HG03439 (cell line): ENCODE results near the gene RASSF5.
"Not testable (repeated sequence)": the region's sequence is repeated elsewhere in the genome, so short reads cannot be mapped to it uniquely, and the experiment has no call there.

Experiments used
- ATAC-seq: cut with Tn5 transposase; IDR thresholded peaks from one replicate; pipeline ENCODE4 v1.9.1; 2021; ENCODE audit warnings: mild to moderate bottlenecking, moderate library complexity; ENCODE audit not compliant: unreplicated experiment

Gene RASSF5

DNA sequence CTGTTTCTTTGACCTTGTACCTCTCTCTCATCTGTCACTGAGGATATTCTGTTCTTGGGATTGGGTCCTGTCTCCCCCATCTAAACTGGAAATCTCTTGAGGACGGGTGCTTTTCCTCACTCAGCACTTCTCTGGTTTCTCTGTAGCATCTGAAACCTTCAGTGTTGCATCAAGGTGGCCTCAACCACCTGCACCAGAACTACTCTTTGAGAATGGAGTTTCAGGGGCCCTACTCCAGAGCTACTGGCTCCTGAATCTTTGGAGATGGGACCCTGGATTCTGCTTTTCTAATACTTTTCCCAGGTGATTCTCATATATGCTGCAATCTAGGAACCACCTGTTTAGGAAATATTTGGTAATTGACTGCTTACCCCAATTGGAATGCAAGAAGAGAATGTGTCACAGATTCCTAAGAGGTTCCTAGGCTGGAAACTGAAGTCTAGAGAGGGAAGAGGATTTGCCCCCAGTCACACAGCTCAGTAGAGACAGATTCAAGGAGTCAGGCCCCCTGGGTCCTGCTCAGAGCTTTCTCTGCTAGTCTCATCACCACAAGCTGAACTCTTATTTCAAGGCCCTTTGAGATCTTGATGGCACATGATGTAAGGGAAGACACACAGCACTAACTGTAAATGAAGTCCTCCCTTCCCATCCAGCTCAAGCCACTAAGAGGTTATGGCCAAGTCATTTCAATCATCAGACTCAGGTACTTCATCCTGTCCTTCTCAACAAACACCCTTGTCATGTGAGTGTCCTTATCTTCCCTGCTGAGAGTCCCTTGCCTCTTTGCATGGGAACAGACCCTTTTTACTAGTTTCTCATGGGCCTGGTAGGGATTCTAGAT is 56.3 kb downstream of the RASSF5 start:
- peak; percentile 31 for ATAC-seq

DNA sequence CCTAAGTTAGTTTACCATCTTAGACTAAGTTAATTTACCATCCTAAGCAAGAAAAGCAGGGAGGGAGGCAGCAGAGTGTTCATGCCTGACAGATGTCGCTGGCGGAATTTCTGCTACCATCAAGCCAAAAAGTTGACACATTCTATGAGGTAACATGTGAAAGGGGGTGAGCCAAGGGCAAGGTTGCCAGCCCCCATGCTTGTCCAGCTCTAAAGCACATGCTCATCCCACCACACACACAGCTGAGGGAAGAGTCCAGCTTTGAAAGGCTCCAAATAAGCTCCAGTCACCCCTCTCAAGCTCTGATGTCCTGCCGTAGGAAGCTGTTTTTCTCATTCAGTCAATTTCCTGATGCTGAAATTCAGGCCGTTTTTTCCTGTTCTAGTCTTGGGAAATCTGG is 58.7 kb downstream of the RASSF5 start:
- no peak for ATAC-seq

DNA sequence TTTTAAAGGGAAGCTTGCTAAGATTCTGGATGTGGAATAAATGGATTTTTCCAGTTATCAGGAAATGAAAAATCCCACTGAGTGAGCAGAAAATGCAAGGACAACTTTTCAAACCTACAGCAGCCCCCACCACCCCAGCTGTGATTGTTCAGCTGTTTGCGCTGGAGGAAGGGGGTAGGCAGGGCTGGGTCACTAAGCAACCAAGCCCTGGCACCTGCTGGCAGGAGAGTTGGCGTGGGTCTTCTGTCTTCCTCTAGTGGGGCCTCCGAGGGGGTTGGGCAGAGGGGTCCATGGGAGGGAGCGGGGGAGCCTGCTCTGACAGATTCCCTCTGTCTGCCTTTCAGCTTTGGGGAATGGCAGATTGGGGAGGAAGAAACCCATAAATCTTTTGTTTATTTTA is 59.7 kb downstream of the RASSF5 start:
- no peak for ATAC-seq

DNA sequence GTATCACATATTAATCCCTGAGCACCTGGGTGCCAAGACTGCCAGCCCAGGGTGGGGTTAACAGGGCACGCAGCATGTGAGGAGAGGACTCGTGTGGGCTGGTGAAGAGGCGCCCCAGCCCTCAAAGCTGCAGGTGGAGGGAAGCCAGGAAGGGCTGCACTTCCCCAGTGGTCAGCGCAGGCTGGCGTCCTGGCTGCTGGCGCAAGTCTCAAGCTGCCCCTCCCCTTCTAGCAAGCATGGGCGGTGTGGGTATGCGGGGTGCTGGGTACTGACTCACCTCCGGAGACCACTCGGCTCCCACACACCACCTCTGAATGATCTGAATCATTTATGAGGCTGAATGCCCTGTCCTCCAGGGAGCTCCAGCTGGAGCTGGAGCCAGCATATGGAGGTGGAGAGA is 60.9 kb downstream of the RASSF5 start:
- ATAC-seq: no peak

- no peak for ATAC-seq
Observed at GRCh38 chr1:206568779-206569352, 61.5 kb downstream of the RASSF5 start.

DNA sequence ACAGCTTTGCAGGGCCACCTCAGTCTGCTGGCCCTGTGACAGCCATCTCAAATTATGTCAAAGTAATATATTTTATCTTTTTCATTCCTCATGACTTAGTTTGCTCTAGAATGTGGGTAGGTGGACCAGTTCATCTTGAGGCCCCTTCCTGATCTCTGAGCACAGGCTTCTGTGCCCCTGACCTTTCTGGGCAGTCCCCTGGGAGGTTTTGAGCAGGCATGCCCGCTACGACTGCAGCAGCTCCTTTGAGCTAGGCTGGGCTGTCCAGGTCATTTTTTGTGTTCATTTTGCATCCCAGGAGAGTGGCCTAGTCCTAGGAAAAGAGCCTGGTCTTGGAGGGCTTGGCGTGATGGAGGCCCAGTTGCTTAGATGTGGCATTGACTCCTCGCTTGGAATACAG is 62.2 kb downstream of the RASSF5 start:
- ATAC-seq: no peak

GRCh38 chr1:206570529-206570928 is 63.2 kb downstream of the RASSF5 start:
- ATAC-seq: no peak

GRCh38 chr1:206572835-206573234 is 65.5 kb downstream of the RASSF5 start:
- ATAC-seq: no peak

DNA sequence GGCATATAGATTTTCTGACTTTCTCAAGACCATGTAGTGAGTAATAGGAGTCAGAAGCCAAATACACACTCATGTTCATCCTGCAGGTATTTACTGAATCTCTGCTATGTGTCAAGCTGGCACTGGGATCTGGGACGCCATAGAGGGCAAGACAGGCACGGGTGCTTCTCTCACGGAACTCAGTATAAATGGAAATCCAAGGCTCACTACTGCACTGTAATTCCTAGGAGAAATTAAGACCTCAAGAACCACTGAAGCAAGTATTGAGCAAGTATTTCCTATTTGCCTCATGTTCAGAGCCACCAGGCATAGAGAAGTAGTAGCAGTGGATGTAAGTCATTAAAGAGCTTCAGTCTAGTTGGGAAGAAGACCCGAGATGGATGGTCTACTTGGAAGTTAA is 66.0 kb downstream of the RASSF5 start:
- no peak for ATAC-seq

- no peak for ATAC-seq
Observed at GRCh38 chr1:206573762-206574161, 66.4 kb downstream of the RASSF5 start.

- ATAC-seq: no peak
Observed at GRCh38 chr1:206575165-206575893, 68.0 kb downstream of the RASSF5 start.

DNA sequence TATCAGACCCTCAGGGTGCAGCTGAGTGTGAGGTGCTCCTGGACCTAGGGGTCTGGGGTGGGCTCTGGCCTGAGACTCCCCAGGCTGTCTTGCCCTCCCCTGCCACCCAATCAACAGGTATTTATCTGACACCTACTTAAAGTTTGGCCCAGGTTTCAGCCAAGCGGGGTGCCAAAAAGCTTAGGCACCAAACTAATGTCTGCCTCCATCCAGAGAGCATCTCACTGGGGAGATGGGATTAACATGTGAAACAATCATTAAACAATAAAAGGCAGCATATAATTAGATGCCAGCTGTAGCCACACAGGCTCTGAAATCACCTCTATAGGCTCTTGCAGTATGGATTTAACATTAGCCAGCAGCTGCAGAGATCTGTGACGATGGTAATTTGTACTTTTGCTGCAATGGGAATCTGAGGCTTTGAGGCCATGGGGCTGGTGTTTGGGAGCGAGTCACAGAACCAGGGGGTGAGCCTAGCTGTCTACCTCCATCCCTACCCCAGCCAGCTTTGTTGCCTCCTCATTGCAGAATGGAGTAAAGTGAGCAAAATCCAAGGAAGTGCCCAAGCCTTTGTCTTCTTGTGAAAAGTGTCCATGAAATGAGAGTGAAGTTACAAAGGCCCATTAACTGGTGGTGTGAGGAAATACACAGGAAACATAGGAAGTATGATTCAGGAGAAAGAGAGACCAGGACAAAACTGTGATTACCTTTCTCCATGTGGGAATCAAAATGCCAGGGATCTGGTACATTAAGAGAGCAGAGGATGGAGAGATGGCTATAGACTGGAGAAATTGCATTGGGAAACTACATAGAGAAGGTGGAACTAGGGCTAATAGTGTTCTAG is 68.8 kb downstream of the RASSF5 start:
- no peak for ATAC-seq

GRCh38 chr1:206577626-206578025 is 70.3 kb downstream of the RASSF5 start:
- no peak for ATAC-seq

DNA sequence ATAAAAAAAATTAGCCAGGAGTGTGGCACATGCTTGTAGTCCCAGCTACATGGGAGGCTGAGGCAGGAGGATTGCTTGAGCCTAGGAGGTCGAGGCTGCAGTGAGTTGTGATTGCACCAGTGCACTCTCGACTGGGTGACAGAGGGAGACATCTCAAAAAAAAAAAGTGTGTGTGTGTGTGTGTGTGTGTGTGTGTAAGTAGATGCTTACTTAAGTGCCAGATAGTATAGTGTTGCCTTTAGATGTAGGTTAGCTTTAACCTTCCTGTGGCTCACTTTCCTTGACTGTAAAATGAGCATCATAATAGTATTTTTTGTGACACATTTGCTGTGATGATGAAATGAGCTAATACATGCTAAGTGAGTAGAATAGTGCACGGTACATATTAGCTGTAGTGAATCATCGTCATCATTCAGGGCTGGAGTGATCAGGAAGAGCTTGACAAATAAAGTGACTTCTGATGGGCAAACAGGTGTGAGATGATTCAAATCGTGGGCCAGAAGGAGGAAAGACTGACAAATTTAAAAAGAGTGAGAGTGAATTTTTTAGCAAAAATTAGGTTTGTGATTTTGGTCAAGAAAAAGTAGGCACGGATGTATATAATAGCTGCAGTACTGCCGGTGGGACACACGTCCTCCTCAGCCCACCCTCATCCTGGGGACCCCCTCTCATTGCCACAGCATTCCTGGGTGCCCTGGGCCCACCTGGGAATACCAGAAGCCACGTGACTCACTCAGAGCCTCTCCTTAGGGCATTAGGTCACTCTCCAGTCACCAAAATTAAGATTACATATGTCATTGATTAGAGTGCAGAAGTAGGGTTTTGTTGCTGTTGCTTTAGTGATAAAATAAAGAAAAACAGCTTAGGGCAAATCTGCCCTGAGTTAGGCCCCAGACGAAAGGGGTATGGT is 71.0 kb downstream of the RASSF5 start:
- no peak for ATAC-seq

DNA sequence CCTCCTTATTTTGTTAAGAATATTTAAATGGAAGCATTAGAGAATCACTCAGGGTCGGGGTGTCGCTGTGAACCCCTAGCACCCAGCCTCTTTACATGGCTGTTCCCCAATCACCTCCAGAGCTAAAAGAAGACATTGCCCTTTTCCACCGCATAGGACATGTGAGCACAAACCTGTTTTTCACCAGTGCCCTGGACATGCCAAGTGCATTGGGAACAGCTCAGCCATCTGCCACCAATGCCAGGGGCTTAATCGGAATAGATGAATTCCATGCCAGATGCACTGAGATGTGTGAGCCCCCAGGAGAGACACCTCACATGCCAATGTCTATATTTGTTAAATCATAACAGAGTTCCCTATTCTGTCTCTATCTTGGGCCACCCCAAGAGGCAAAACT is 71.6 kb downstream of the RASSF5 start:
- no peak for ATAC-seq

GRCh38 chr1:206579747-206580437 is 72.6 kb downstream of the RASSF5 start:
- peak; percentile 63 for ATAC-seq

- ATAC-seq: no peak
Observed at GRCh38 chr1:206580438-206581113, 73.2 kb downstream of the RASSF5 start.

DNA sequence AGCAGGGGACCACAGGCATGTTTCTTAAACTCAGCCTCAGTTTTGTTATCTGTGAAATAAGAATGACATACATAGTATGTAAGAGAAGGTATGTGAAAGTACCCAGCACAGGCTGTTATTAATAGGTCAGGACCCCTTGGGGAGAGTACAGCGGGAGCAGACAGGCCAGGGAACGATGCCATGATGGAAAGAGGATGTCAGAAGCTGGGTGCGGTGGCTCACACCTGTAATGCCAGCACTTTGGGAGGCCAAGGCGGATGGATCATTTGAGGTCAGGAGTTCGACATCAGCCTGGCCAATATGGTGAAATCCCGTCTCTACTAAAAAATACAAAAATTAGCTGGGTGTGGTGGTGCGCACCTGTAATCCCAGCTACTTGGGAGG is 73.8 kb downstream of the RASSF5 start:
- ATAC-seq: not testable (repeated sequence)

GRCh38 chr1:206581571-206581981 is 74.2 kb downstream of the RASSF5 start:
- no peak for ATAC-seq
